Measurements from ENCODE around the gene CHP2. TPM values are rescaled to one million over a fixed set of nuclear protein-coding genes. Genes with fewer than 3 reads are reported as not detected.

CHP2 gene
- polyA plus RNA-seq, 1 of the 3 experiments (the other 2 are of a cell fraction), result not detected

GRCh38 chr16:23753908-23754593, 775 bp upstream of the CHP2 start:
- DNase-seq, result no peak
- H3K27ac ChIP-seq (ENCODE audit: low read depth in 2 of 2, low read length in 1 of 2), result no peak overlapping the region
- no peak overlapping the region for H3K9ac ChIP-seq
- CTCF ChIA-PET, result interaction anchor here (1.5 kb wide), 1 partner anchor 288 kb away, joined by 3 read pairs; no protein-coding TSS in a partner anchor
- no peaks in the 10 kb centered on the region for H3K79me2 ChIP-seq (ENCODE audit: insufficient read depth)
- no peaks in the 10 kb centered on the region for H3K9me2 ChIP-seq
- H3F3A ChIP-seq (replicated peaks; ENCODE audit: insufficient read depth), result no peaks in the 10 kb centered on the region
- POLR2A ChIA-PET, result no interaction called here
- no peaks in the 10 kb centered on the region for H4K20me1 ChIP-seq (ENCODE audit: insufficient read depth)
- WGBS (ENCODE audit: low lambda C conversion rate), result 48% methylated on average over 17 of the region's 17 CpGs
- H3K4me3 ChIP-seq (ENCODE audit: low read depth in 2 of 2, low read length in 1 of 2), result no peak overlapping the region
- H3K4me1 ChIP-seq (ENCODE audit: control insufficient read depth in 1 of 2, insufficient read depth in 2 of 2, low read depth in 1 of 2, low read length in 1 of 2), result no peaks in the 10 kb centered on the region; a peak in 1 of 4 replicates
- TF ChIP-seq EP300 (IDR thresholded peaks at IDR 0.05; ENCODE audit: borderline replicate concordance in 1 of 2, low read depth in 1 of 2, low read length in 1 of 2) (no peak), CTCF (IDR thresholded peaks at IDR 0.05) (no peak), IRF3 (IDR thresholded peaks at IDR 0.05; ENCODE audit: low read depth, low read length) (no peak), GATA2 (CRISPR knock-in tag; IDR thresholded peaks at IDR 0.05) (no peak), TEAD4 (IDR thresholded peaks at IDR 0.05; ENCODE audit: borderline replicate concordance, insufficient read depth) (no peak), ZBTB33 (IDR thresholded peaks at IDR 0.05; ENCODE audit: borderline replicate concordance, low read depth) (no peak), FOXM1 (IDR thresholded peaks at IDR 0.05; ENCODE audit: low read depth) (no peak), MEF2A (IDR thresholded peaks at IDR 0.05; ENCODE audit: borderline replicate concordance, low read depth) (no peak), FOSL2 (IDR thresholded peaks at IDR 0.05; ENCODE audit: borderline replicate concordance, low read depth) (no peak), NFIC (IDR thresholded peaks at IDR 0.05; ENCODE audit: borderline replicate concordance) (no peak), SMC3 (IDR thresholded peaks at IDR 0.05; ENCODE audit: low read depth, low read length) (no peak), MAX (IDR thresholded peaks at IDR 0.05; ENCODE audit: low read depth) (no peak), TCF12 (IDR thresholded peaks at IDR 0.05) (no peak)
- TF ChIP-seq, protein P1, sequence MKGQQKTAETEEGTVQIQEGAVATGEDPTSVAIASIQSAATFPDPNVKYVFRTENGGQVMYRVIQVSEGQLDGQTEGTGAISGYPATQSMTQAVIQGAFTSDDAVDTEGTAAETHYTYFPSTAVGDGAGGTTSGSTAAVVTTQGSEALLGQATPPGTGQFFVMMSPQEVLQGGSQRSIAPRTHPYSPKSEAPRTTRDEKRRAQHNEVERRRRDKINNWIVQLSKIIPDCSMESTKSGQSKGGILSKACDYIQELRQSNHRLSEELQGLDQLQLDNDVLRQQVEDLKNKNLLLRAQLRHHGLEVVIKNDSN (IDR thresholded peaks at IDR 0.05; ENCODE audit: borderline replicate concordance, low read depth), result no peak
- peaks cover 26% of the 10 kb centered on the region for H3K27me3 ChIP-seq (ENCODE audit: insufficient read depth)
- H3K36me3 ChIP-seq (replicated peaks in 1 of 2; ENCODE audit: control insufficient read depth in 1 of 2, insufficient read depth in 2 of 2, low read length in 1 of 2), result no peaks in the 10 kb centered on the region
- no peaks in the 10 kb centered on the region for H3K9me3 ChIP-seq
- H3K4me2 ChIP-seq, result no peak overlapping the region
- H2AFZ ChIP-seq (ENCODE audit: low read depth), result no peak overlapping the region
